ENCODE data around the gene CEP78. TPM values are rescaled to one million over a fixed set of nuclear protein-coding genes. Genes with fewer than 3 reads are reported as not detected.

The CEP78 gene, protein sequence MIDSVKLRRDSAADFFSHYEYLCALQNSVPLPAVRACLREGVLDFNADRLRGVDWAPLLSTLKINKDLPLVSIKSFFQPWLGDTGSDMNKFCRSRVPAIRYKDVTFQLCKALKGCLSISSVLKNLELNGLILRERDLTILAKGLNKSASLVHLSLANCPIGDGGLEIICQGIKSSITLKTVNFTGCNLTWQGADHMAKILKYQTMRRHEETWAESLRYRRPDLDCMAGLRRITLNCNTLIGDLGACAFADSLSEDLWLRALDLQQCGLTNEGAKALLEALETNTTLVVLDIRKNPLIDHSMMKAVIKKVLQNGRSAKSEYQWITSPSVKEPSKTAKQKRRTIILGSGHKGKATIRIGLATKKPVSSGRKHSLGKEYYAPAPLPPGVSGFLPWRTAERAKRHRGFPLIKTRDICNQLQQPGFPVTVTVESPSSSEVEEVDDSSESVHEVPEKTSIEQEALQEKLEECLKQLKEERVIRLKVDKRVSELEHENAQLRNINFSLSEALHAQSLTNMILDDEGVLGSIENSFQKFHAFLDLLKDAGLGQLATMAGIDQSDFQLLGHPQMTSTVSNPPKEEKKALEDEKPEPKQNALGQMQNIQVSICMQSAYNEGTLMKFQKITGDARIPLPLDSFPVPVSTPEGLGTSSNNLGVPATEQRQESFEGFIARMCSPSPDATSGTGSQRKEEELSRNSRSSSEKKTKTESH
- total RNA-seq, result 10 to 100 TPM; 15.7 to 20.7 (median 18.4) TPM

DNA sequence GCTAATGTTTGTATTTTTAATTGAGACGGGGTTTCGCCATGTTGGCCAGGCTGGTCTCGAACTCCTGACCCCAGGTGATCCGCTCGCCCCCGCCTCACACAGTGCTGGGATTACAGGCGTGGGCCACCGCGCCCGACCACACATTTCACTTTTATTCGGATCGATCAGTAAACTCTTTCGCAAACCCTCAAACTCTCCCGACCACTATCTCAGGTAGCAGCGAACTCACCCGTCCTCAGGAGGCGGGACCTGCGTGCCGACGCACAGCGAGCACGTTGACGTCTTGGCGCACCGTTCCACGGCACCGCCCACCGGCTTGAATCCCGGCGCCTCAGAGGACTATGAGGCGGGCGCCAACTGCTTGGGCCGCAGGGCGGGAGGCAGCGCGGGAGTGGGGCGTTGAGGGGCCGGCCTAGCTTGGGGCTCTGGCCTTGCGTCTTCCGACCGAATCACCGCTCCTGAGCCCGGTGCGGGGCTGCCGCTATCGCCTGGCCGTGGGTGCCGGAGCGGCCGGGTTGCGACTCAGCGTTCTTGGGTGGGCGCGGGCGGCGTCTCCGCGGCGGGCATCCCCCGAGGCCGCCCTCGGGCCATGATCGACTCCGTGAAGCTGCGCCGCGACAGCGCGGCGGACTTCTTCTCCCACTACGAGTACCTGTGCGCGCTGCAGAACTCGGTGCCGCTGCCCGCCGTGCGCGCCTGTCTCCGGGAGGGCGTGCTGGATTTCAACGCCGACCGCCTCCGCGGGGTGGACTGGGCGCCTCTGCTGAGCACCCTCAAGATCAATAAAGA lies at the start of gene CEP78:
CEP78 (plus strand) TSS at position 314 of the 789 bp plus-strand sequence; CDS start at position 590, 276 bp downstream.
- WGBS, 2 donors, result 0 to 1% methylated on average over 15 to 52 of the region's 87 CpGs
- Histone ChIP-seq H3K4me3 (replicated peaks in 1 of 3) (peak within 1 kb of the TSS; percentile 64 to 82 (median 67)), H3K9me3 (no peaks in the 10 kb centered on the region), H3K27me3 (no peaks in the 10 kb centered on the region), H3K4me1 (peaks cover 0 to 6% of the 10 kb centered on the region in 2 donors), H3K27ac (peak within 1 kb of the TSS; percentile 58 to 89 (median 84)), H3K36me3 (no peaks in the 10 kb centered on the region)
- peak in 1 of 2 donors; percentile 92 for TF ChIP-seq POLR2A (IDR thresholded peaks at IDR 0.05)
- TF ChIP-seq, protein P1, sequence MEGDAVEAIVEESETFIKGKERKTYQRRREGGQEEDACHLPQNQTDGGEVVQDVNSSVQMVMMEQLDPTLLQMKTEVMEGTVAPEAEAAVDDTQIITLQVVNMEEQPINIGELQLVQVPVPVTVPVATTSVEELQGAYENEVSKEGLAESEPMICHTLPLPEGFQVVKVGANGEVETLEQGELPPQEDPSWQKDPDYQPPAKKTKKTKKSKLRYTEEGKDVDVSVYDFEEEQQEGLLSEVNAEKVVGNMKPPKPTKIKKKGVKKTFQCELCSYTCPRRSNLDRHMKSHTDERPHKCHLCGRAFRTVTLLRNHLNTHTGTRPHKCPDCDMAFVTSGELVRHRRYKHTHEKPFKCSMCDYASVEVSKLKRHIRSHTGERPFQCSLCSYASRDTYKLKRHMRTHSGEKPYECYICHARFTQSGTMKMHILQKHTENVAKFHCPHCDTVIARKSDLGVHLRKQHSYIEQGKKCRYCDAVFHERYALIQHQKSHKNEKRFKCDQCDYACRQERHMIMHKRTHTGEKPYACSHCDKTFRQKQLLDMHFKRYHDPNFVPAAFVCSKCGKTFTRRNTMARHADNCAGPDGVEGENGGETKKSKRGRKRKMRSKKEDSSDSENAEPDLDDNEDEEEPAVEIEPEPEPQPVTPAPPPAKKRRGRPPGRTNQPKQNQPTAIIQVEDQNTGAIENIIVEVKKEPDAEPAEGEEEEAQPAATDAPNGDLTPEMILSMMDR (IDR thresholded peaks at IDR 0.05), result no peak
- DNase-seq, result peak; percentile 95
- intact Hi-C loops (cut with DNase I), result no loop called here

DNA sequence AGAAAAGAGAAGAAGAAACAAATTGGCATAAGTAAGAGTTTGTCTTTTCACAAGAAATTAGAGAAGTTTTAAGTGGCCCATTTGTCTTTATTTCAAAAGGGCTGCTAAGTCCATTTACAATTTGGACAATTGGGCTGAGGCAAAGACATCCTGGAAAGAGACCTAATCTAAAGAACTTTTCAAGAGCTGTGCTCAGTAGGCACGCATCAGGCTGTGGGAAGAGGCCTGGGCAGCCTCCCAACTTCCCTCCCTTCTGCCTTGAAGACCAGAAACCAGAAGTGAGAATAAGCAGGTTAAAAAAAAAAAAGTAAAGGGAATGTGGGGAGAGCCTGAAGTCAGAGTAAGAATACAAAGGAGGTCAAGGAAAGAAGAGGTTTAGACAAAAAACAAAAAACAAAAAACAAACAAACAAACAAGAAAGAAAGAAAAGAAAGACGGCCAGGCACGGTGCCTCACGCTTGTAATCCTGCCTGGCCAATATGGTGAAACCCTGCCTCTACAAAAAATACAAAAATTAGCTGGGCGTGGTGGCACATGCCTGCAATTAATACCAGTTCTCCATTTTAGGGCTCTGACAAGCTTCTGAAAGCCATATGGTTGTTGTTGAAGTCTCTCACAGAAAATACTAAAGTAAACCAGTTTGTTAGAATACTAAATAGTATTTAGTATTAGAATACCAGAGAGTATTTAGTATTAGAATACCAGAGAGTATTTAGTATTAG lies 48.0 kb upstream of the CEP78 start:
- Histone ChIP-seq H3K4me3 (replicated peaks in 1 of 3) (no peak overlapping the region), H3K36me3 (no peaks in the 10 kb centered on the region), H3K9me3 (no peaks in the 10 kb centered on the region), H3K4me1 (peaks cover 20 to 23% of the 10 kb centered on the region in 2 donors), H3K27ac (peak overlapping the region; percentile 24 to 80 (median 70)), H3K27me3 (no peaks in the 10 kb centered on the region)
- DNase-seq, result peak; percentile 79 to 86
- TF ChIP-seq, protein P1 (IDR thresholded peaks at IDR 0.05), result no peak
- TF ChIP-seq POLR2A (IDR thresholded peaks at IDR 0.05), result no peak
- intact Hi-C loops (cut with DNase I), result no loop called here
- 67 to 71% methylated on average over 5 of the region's 5 CpGs for WGBS, 2 donors

DNA sequence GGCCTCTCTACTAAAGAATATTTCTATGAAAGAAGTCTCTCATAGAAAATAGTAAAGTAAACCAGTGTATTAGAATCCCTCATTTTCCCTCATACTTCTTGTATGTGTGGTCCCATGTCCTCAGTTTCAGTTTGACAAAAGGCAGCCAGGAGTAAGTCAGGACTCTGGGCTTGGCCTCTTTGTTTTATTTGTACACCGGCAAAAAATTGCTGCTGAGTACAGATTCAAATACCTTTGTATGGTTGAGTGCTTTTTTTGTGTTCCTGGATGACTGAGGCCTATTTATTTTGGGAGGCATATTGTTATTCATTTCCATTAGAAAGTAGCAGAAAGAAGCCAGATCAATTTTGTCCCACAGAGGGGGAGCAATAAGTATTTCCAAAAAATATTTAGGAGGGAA lies 47.3 kb upstream of the CEP78 start:
- WGBS, 2 donors, result 15 to 43% methylated on average over 1 of the region's 1 CpG
- Histone ChIP-seq H3K4me1 (peaks cover 20 to 23% of the 10 kb centered on the region in 2 donors), H3K27ac (peak overlapping the region; percentile 24 to 80 (median 70)), H3K9me3 (no peaks in the 10 kb centered on the region), H3K27me3 (no peaks in the 10 kb centered on the region), H3K36me3 (no peaks in the 10 kb centered on the region), H3K4me3 (replicated peaks in 1 of 3) (no peak overlapping the region)
- intact Hi-C loops (cut with DNase I), result no loop called here
- DNase-seq, result peak; percentile 27 to 30
- TF ChIP-seq, protein P1 (IDR thresholded peaks at IDR 0.05), result peak in 1 of 6 experiments; percentile 16
- TF ChIP-seq POLR2A (IDR thresholded peaks at IDR 0.05), result no peak

DNA sequence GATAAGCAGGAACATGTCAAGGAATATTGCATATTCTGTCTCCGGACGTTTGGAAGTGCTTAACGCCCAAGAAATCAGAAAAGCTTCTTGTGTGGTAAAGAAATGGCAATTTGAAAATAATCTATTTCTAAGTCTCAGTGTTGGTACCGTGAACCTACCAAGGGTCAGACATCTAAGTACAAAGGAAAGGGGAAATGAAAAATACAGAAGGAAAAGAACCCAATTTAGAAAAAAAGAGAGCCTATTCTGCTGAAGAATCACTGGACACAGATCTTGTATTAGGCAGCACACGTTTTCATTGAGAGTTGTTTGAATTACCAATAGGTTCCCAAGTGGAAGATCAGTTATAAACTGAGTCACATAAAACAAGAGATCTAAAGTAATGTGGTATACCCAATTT lies 46.9 kb upstream of the CEP78 start:
- Histone ChIP-seq H3K4me3 (replicated peaks in 1 of 3) (no peak overlapping the region), H3K4me1 (peaks cover 20 to 23% of the 10 kb centered on the region in 2 donors), H3K27ac (peak overlapping the region; percentile 24 to 80 (median 70)), H3K27me3 (no peaks in the 10 kb centered on the region), H3K9me3 (no peaks in the 10 kb centered on the region), H3K36me3 (no peaks in the 10 kb centered on the region)
- no peak for TF ChIP-seq POLR2A (IDR thresholded peaks at IDR 0.05)
- TF ChIP-seq, protein P1 (IDR thresholded peaks at IDR 0.05), result no peak
- intact Hi-C loops (cut with DNase I), result no loop called here
- no peak for DNase-seq
- 46 to 47% methylated on average over 5 of the region's 5 CpGs for WGBS, 2 donors
